ENCODE measurements around the gene PATE1.
"Not testable (repeated sequence)": the region's sequence is repeated elsewhere in the genome, so short reads cannot be mapped to it uniquely, and the experiment has no call there.

PATE1 gene, protein sequence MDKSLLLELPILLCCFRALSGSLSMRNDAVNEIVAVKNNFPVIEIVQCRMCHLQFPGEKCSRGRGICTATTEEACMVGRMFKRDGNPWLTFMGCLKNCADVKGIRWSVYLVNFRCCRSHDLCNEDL

DNA sequence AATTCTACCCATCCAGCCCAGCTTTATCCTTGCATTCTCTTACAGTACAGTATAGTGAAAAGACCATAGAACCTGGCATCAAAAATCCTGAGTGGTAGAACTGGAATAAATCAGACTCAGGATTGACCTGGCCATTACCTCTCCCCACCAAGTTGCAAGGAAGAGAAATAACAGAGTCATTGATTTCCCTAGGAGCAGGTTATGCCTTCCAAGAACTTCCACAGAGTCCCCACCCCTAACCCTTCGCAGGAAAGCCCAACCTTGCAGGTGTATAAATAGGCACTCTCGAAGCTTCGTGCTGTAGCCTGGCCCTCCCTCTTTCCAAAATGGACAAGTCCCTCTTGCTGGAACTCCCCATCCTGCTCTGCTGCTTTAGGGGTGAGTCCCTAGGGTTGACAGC is at the start of gene PATE1:
PATE1 (plus strand) TSS at position 301 of the 400 bp plus-strand sequence; CDS start at position 327, 26 bp downstream.
- DNase-seq (ENCODE audit: low read depth in 1 of 2, low spot score in 1 of 2), result no peak
- TF ChIP-seq JUND (IDR thresholded peaks at IDR 0.05; ENCODE audit: low read depth), result no peak
- in situ Hi-C loops (cut with HindIII; ENCODE audit: low pct_unique_long_range_greater_than_20kb, low sequenced_read_pairs), result no loop called here

DNA sequence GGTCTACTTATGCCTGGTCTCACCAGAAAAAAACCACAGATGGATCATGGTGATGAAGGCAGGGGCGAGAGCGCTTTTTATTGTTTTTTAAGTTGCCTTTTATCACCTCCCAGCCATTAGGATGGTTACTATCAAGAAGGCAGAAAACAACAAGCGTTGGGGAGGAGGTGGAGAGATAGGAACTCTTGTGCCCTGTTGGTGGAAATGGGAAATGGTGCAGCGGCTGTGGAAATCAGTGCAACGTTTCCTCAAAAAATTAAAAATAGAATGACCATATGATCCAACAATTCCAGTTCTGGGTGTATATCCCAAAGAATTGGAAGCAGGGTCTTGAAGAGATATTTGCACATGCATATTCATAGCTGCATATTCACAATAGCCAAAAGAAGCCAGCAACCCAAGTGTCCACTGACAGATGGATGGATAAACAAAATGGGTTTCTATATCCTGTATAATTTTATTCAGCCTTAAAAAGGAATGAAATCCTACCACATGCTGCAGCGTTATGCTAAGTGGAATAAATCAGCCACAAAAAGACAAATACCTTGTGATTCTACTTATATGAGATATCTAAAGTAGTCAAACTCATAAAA is 45.0 kb upstream of the PATE1 start:
- TF ChIP-seq JUND (IDR thresholded peaks at IDR 0.05; ENCODE audit: low read depth), result no peak
- in situ Hi-C loops (cut with HindIII; ENCODE audit: low pct_unique_long_range_greater_than_20kb, low sequenced_read_pairs), result no loop called here
- DNase-seq (ENCODE audit: low read depth in 1 of 2, low spot score in 1 of 2), result no peak

DNA sequence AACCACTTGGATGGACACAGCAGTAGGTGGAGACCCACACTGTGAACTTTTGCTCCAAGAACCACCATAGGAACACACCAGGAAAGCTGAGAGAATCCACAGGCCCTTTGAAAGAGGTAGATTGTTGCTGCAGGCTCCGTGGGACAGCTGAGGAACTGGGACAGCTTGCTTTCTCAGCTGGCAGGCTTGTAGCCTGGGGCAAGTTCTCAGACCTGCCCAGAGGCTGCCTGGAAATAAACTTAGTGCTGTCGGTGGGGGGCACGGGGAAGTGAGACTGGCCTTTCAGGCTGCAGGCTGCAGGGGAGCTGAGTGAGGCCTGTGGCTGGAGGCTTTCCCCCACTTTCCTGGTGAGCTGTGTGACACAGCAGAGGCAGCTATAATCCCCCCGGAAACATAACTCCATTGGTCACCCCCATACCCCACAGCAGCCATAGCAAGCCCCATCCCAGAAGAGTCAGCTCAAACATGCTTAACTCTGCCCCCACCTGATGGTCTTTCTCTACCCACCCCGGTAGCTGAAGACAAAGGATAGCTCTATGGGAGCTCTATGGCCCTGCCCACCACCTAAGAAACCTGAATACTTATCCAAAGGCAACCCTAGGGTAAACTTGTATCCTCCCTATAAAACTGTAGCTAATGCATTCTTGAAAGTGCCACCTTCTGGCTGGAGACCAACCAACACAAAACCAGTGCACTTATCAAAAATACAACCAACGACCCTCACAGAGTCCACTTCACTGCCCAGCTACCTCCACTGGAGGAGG is 44.0 kb upstream of the PATE1 start:
- in situ Hi-C loops (cut with HindIII; ENCODE audit: low pct_unique_long_range_greater_than_20kb, low sequenced_read_pairs), result no loop called here
- no peak for DNase-seq (ENCODE audit: low read depth in 1 of 2, low spot score in 1 of 2)
- no peak for TF ChIP-seq JUND (IDR thresholded peaks at IDR 0.05; ENCODE audit: low read depth)

DNA sequence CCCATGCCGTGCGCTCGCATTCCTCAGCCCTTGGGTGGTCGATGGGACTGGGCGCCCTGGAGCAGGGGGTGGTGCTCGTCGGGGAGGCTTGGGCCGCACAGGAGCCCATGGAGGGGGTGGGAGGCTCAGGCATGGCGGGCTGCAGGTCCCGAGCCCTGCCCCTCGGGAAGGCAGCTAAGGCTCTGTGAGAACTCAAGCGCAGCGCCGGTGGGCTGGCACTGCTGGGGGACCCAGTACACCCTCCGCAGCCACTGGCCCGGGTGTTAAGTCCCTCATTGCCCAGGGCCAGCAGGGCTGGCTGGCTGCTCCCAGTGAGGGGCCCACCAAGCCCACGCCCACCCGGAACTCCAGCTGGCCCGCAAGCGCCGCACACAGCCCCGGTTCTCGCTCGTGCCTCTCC is 41.4 kb upstream of the PATE1 start:
- DNase-seq (ENCODE audit: low read depth in 1 of 2, low spot score in 1 of 2); in situ Hi-C loops (cut with HindIII; ENCODE audit: low pct_unique_long_range_greater_than_20kb, low sequenced_read_pairs): not testable (repeated sequence)

DNA sequence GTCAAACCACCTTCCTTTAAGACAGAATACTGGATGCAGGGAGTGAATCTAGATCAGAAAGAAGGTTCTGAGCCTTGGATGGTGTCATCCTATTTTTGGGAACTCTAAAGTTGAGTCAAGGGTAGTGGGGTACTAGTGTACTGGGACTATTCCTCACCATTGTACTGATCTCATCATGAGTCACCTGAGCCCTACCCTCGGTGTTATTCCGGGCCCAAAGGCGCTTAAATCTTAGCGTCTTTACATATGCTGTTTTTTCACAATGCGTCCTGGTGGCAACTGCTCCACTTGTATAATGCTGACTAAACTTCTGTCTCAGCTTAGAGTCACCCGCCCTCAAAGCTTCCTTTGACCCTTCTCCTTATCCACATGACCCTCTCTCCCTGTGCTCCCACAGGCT is 25.3 kb upstream of the PATE1 start:
- no peak for DNase-seq (ENCODE audit: low read depth in 1 of 2, low spot score in 1 of 2)
- in situ Hi-C loops (cut with HindIII; ENCODE audit: low pct_unique_long_range_greater_than_20kb, low sequenced_read_pairs), result no loop called here
- no peak for TF ChIP-seq JUND (IDR thresholded peaks at IDR 0.05; ENCODE audit: low read depth)

DNA sequence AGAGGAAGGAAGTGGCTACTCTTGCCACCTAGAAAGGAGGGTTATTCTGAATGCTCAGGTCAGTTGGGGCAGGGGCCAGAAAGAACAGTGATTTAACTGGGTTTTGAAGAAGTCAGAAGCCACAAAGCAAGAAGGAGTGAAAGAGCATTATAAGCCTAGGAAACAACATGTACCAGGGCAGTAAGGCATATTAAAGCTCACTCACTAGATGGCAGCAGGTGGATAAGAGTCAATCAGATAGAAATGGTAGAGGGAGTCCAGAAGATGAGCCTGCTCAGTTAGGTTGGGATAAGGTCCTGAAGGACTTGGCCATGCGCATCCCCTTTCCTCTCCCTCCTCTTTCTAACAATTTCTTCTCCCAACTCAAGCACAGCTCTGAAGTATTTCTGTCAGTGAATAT is 22.0 kb upstream of the PATE1 start:
- in situ Hi-C loops (cut with HindIII; ENCODE audit: low pct_unique_long_range_greater_than_20kb, low sequenced_read_pairs), result no loop called here
- peak; percentile 46 to 82 for DNase-seq (ENCODE audit: low read depth in 1 of 2, low spot score in 1 of 2)
- TF ChIP-seq JUND (IDR thresholded peaks at IDR 0.05; ENCODE audit: low read depth), result no peak

DNA sequence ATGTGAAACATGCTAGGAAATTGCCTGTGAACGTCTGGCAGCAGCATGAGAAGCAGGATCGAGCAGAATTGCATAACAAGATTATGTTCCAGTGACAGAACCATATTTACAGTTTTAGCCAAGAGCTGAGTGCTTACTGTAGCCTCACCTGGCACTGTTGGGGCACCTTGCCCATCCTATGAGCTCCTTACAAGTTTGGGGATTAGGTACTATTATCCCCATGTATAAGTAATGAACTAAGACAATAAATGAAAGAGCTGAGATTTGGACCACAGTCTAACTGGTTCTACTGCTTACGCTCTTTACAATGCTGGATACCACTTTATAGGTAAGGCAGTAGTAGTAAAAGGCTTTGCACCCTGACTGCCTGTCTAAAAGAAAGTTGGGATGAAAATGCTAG is 17.1 kb upstream of the PATE1 start:
- in situ Hi-C loops (cut with HindIII; ENCODE audit: low pct_unique_long_range_greater_than_20kb, low sequenced_read_pairs), result no loop called here
- peak in 1 of 2 experiments; percentile 37 for DNase-seq (ENCODE audit: low read depth in 1 of 2, low spot score in 1 of 2)
- TF ChIP-seq JUND (IDR thresholded peaks at IDR 0.05; ENCODE audit: low read depth), result no peak

DNA sequence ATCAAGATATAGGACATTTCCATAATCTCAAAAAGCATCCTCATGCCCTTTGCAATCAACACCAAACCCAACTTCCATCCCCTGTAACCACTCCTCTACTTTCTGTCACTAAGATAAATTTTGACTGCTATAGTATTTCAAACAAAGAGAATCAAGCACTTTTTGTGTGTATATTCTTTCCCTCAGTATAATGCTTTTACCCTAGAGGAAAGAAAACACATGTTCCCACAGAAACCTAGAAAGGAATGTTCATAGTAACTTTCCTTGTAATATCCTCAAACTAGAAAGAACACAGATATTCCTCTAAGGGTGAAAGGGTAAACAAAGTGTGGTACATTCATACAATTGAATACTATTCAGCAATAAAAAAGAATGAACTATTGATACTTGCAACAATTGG is 5.5 kb upstream of the PATE1 start:
- in situ Hi-C loops (cut with HindIII; ENCODE audit: low pct_unique_long_range_greater_than_20kb, low sequenced_read_pairs), result no loop called here
- DNase-seq (ENCODE audit: low read depth in 1 of 2, low spot score in 1 of 2), result no peak
- no peak for TF ChIP-seq JUND (IDR thresholded peaks at IDR 0.05; ENCODE audit: low read depth)

DNA sequence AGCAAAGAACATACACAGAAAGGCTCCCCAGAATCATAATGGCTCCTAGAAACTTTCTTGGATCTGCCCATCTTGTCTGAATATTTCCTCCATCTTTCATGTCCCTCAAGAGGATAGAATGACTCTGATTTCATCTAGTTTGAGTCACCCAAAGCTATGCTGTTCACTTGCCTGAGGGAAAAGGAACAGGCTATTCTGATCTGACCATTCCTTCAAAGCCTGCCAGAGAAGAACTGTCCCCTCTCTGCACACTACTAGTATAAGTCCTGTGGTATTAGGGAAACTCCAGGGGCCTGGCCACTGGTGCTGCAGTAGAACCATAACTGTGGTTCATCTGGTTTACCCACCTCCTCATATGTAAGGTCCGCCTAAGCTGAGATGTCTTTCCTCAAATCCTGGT is 2.4 kb upstream of the PATE1 start:
- TF ChIP-seq JUND (IDR thresholded peaks at IDR 0.05; ENCODE audit: low read depth), result no peak
- in situ Hi-C loops (cut with HindIII; ENCODE audit: low pct_unique_long_range_greater_than_20kb, low sequenced_read_pairs), result no loop called here
- no peak for DNase-seq (ENCODE audit: low read depth in 1 of 2, low spot score in 1 of 2)

DNA sequence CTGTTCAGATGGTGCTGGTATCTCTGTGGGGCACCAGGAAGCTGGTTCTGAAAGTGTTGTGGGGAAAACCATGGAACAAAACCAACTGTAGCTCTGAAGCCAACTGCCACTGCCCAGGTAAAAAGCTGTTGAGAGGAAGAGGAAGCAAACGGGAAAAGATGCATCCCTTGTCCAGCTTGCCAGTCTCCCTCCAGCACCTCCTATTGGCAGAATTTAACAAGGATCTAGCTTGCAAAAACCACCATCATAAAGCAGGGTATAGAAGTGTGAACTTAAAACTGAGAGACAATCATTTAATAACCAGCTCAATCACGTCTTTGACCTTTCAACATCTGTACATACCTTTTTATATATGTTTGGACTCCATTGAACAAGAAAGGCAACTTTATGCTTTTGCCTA is 4.5 kb downstream of the PATE1 start:
- TF ChIP-seq JUND (IDR thresholded peaks at IDR 0.05; ENCODE audit: low read depth), result no peak
- no peak for DNase-seq (ENCODE audit: low read depth in 1 of 2, low spot score in 1 of 2)
- in situ Hi-C loops (cut with HindIII; ENCODE audit: low pct_unique_long_range_greater_than_20kb, low sequenced_read_pairs), result no loop called here

DNA sequence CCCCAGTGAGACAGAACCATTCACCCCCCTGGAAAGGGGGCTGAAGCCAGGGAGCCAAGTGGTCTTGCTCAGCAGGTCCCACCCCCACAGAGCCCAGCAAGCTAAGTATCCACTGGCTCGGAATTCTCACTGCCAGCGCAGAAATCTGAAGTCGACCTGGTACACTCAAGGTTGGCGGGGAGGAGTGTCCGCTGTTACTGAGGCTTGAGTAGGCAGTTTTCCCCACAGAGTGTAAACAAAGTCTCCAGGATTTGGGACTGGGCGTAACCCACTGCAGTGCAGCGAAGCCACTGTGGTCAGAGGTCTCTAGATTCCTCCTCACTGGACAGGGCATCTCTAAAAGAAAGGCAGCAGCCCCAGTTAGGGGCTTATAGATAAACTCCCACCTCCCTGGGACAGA is 10.0 kb downstream of the PATE1 start:
- no peak for DNase-seq (ENCODE audit: low read depth in 1 of 2, low spot score in 1 of 2)
- in situ Hi-C loops (cut with HindIII; ENCODE audit: low pct_unique_long_range_greater_than_20kb, low sequenced_read_pairs), result no loop called here
- TF ChIP-seq JUND (IDR thresholded peaks at IDR 0.05; ENCODE audit: low read depth), result no peak

DNA sequence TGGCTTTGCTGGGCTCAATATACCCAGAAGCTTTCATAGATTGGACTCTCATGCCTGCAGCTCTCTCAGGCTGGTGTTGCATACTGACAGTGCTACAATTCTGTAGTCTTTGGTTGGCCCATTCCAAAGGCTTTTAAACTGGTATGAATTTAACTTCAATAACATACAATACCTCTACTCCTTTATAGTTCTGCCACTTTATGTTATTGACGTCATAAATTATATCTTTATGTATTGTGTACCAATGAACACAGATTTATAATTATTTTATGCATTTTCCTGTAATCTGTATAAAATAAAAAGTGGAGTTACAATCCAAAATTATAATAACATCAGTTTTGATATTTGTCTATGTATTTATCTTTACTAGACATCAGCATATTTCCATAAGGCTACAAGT is 16.4 kb downstream of the PATE1 start:
- TF ChIP-seq JUND (IDR thresholded peaks at IDR 0.05; ENCODE audit: low read depth), result no peak
- in situ Hi-C loops (cut with HindIII; ENCODE audit: low pct_unique_long_range_greater_than_20kb, low sequenced_read_pairs), result no loop called here
- DNase-seq (ENCODE audit: low read depth in 1 of 2, low spot score in 1 of 2), result no peak

DNA sequence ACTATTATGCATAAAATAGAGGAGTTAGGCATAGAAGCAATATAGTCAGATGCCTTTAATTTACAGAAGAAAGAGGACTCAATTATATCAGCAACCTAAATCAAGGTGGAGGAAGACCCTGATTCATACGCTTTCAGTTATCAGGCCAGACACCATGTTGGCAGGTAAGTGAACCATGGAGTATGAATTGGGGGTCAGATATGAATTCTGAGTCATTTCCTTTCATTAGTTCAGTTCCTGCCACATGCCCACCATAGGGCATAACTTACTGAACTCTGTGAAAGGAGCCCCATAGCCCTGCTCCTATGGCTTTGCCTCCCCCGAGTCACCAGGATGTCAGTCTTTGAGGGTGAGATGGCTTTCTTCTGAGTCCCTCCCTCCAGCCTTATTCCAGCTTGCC is 17.4 kb downstream of the PATE1 start:
- DNase-seq (ENCODE audit: low read depth in 1 of 2, low spot score in 1 of 2), result no peak
- in situ Hi-C loops (cut with HindIII; ENCODE audit: low pct_unique_long_range_greater_than_20kb, low sequenced_read_pairs), result no loop called here

More for the DNA sequence above, 17.4 kb downstream of the PATE1 start:
- no peak for TF ChIP-seq JUND (IDR thresholded peaks at IDR 0.05; ENCODE audit: low read depth)
